Measurements from ENCODE around the gene LPCAT1.
"Not testable (repeated sequence)": the region's sequence is repeated elsewhere in the genome, so short reads cannot be mapped to it uniquely, and the experiment has no call there.

LPCAT1 gene

DNA sequence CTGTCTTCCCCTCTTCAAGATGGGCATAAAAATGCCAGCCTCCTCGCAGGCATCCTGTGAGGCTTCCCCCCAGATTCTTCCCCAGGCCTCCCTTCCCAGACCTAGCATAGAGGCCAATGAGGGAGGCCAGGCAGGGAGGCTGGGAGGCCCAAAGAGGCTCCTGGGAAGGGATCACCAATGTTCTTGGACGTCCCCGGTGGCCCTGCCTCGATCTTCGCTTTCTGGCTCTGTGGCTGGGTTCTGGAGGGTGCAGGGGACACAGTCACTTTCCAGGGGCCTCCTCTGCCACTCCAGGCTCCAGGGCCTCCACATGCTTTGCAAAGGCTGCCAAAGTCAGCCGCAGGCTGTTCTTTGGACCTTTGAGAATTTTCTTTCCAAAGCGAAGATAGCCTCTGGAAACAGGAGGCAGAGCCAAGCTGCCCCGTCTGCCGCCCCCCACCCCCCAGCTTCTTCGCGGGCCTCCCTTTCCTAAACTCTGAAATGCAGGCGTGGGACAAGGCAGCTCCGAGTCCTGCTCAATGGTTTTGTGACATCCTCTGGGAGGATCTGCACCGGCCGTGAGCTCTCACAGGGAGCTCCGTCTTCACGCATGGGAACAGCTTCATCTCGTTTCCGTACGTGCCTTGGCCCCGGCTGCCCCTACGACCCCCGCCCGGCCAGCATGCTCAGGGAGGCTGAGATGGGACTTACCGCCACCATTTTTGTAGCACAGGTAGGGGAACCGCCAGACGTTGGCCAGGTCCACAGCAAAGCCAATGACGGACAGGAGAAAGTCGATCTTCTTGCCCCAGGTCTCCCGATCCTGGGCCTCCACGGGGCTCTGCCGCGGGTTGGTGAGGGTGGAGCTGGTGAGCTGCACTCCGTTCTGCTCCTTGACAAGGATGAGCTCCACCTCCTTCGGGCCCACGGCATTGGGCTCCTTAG lies 81.3 kb downstream of the LPCAT1 start:
- DNase-seq (ENCODE audit: low read depth) = no peak

DNA sequence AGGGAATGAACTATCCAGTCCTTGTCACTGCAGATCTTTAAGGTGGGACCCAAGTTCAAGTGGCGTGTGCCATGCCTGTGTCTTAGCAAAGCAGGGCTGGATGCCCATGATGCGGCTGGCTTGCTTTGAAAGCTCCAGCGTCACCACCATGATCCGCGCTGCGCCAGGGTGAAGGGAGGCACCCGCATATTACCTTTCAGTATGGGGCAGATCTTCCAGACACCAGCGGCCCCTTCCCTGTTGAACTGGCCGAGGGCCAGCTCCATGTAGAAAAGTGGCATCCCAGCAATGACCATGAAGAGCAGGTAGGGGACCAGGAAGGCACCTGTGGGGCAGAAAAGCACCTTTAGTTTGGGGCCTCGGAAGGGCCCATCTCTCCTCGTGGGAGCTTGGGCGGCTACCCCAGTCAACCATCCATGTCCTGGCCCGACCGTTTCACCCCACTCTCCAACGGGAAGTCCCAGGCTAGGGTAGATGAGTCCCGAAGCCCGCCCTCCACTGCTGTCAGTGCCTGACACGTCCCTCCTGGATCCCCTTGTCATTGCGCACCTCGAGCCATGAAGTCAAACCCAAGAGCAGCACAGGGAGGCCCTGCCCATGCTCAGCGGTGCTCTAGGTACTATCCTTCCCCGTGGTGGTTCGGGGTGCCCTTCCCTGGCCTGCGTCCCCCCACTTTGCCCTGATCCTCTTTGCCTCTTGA lies 82.4 kb downstream of the LPCAT1 start:
- DNase-seq (ENCODE audit: low read depth) = no peak

DNA sequence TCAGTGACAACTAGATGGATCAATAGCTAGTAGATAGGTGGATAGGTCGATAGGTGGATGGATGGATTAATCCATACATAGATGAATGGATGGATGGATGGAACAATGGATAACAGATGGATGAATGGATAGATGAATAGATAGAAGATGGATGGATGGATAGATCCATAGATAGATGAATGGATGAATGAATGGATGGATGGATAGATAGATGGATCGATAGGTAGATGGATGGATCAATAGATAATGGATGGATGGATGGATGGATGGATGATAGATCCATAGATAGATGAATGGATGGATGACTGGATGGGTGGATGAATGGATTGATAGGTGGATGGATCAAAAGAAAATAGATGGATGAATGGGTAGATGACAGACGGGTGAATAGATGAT lies 83.7 kb downstream of the LPCAT1 start:
- DNase-seq (ENCODE audit: low read depth) = no peak

DNA sequence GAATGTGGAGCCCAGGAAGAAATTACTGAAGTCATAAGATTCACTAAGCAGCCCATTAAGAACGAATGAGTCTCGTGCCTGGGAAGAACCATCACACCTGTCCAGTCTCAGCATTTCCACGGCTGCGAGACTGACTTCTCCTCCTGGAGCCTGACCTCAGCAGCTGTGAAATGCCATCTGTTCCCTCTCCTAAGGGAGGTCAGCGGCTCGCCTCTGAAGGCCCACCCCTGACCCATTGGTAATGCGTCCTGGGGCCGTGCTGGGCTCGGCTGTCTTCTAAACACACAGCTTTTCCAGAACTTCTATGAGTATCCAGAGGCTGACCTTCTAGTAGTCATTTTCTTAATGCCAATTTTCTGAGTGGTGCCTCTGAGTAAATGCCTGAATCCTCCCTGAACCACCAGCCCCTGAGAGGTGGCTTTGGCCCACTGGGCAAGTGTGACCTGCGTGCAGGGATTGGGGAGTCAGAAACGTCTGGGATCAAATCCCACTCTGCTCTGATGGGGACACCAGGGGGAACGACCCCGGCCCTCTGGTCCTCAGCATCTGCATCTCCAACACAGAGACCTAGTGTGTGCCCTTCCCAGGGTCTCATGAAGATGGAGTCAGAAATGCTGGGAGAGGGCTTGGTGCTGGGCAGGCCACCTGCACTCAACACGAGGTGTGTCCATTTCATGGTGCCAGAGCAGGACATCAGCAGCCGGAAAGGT lies 84.2 kb downstream of the LPCAT1 start:
- DNase-seq (ENCODE audit: low read depth) = no peak

DNA sequence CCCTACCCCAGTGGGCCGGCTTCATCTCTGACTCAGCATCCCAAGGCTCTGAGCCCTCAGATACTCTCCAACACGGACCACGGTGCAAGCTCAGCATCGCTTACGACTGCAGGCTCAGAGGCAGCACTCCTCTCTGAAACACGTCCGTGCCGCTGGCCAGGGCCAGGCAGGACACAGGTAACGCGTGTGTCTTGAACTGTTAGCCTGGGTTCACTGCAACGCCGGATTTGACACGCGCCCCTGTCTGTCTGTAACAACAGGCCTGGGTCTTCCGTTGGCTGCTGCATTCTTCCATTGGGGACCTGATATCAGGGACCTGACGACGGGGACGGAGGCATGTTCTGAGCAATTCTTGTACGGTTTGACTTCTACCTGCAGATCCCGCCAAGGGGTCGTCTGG lies 84.9 kb downstream of the LPCAT1 start:
- no peak for DNase-seq (ENCODE audit: low read depth)

DNA sequence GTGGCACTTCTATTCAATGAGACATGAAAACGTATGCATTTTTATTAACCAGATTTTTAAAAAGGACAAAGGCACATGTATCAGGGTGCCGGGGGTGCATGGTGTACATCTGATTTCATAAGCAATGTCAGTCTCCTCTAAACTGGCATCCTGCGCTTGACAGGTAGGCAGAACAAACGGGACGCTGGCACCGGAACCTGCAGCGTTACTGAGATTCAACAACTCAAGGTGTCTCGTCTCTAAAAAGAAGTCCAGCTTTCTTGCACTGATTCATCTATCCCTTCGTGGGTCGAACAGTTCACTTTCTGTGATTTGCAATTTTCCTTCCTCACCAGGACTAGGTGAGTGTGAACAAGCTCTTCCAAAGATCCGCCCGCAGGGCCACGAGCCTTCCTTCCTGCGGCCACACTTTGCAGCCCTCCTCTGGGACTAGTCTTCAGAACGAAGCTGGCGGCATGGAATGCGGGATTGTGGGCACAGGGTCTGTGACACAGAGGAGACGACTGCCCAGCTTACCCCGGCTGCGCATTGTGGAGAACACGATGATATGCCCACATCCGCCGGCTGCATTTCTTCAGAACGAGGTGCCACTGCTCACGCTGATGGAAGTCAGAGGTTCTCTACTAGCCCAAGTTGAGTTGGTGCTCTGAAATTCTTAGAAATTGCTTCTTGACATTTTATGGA lies 85.7 kb downstream of the LPCAT1 start:
- no peak for DNase-seq (ENCODE audit: low read depth)

DNA sequence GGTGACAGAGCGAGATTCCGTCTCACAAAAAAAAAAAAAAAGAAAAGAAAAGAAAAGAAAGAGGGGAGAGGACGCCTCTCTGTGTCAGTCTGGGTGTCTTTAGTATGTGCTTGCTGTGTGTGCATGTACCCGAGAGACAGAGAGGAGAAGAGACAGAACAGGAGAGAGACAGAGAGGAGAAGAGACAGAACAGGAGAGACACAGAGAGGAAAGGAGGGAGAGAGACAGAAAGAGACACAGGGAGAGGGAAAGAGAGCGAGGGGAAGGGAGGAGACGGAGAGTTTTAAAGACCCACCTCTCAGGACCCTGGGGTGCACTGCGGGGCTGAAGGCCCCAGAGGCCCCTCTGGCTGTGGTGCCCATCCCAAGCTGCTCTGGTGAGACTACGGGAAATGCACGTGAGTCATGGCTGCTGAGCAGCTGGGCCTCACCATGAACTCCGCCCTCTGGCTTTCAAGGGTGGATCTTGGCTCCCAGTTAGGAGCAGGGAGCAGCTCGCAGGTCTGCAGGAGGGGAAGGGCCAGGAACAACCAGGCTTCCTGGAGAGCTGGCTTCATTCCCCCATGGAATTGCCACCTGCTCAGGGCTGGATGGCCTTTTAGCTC lies 86.4 kb downstream of the LPCAT1 start:
- DNase-seq (ENCODE audit: low read depth) = no peak

DNA sequence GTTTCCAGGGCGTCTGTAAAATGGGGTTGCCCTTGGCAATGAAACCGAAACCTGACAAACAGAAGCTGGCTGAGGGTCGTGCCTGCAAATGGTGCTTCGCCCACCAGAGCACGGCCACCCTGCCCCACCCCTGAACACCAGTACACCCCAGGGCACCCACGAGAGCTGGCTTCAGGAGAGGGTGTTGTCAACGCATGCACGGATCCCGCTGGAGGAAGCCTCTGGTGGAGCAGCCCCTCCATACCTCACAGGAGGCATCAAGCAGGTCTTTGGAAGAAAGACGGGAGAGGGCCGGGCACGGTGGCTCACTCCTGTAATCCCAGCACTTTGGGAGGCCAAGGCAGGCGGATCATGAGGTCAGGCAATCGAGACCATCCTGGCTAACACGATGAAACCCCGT lies 87.1 kb downstream of the LPCAT1 start:
- DNase-seq (ENCODE audit: low read depth) = no peak

DNA sequence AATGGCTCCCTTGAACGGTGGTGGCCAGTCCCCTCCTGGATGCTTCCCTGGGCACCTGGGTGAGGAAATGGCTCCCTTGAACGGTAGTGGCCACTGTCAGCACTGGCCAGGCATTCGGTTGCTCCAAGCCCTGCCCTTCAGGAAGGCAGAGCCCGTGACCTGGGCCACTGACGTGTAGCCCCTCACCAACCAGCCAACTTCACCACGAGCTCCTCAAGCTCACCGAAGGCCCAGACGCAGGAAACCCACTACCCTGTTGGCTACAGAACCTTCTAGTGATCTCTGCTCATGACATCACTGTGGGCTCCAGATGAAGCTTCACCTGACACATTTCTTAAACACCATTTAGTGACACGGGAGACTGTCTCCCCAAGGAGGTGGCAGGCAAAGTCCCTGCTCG lies 87.7 kb downstream of the LPCAT1 start:
- DNase-seq (ENCODE audit: low read depth) = no peak

DNA sequence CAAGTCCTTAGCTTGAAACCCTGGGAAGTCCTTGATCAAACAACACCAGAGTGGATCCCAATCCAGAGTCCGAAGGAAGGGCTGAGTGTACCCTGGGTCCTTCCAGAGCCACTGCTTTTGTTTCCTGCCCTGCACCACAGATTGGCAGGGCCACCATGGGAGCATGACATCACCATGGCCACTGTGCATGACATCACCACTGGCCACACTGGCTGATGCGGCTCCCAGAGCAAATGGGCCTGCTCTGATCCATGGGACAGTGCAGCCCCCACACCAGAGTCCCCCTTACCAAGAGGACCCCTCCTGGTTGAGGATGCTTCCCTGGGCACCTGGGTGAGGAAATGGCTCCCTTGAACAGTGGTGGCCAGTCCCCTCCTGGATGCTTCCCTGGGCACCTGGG lies 88.4 kb downstream of the LPCAT1 start:
- no peak for DNase-seq (ENCODE audit: low read depth)

DNA sequence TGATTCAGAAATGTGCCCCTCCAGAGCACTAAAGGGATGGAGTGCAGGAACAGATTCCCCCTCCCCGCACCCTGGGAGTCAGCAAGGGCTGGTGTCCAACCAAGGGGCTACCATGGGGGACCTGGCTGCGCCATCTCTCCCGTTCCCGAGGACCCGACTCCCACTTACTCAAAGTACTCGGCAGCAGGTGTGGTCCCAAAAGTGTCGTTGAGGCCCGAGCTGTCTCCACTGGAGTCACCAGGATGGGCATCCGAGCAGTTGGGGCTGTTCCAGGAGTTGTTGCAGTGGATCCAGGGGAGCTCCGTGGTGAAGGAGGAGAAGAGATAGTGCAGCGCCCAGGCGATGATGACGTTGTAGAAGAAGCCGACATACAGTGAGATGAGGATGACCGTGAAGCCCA lies 91.5 kb downstream of the LPCAT1 start:
- DNase-seq (ENCODE audit: low read depth) = no peak

DNA sequence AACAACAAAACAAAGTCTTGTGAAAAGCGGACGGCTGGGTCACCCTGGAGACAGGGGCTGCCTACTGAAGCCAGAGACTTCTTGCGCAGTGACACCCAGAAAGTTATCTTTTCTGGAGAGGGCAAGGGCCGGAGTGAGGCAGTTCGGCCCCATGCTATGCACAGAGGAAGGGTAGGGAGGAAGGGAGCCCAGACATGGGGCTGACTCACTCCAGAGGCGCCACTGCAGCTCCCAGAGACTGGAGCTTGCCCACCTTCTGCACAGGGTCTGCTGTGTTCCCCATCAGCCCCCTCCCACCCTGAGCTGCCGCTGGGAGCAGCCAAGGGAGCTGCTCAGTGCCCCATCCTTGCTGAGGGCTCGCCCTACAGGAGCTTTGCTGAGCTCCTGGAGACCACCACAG lies 91.9 kb downstream of the LPCAT1 start:
- no peak for DNase-seq (ENCODE audit: low read depth)

DNA sequence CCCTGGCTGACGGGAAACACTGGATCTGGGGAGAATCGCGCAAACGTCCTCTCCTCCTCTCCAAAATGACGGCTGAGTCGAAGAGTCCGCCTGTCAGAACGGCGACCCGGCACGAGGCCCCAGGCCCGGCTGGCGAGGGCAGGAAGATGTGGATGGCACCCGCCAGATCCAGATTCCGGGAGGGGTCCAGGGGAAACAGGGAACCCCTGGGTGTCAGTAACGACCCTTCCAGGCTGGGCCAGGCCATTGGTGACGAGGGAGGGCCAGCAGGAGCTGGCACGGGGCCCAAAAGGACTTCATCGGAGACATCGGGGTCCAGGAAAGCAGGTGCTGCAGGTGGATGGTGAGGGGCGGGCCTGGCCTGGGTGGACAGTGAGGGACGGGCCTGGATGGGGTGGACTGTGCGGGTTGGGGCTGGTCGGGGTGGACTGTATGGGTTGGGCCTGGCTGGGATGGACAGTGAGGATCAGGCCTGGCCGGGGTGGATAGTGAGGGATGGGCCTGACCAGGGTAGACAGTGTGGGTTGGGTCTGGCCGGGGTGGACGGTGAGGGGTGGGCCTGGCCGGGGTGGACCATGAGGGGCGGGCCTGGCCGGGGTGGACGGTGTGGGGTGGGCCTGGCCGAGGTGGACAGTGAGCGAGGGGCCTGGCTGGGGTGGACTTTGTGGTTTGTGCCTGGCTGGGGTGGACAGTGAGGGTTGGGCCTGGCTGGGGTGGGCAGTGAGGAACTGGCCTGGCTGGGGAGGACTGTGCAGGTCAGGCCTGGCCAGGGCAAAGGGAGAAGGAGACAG lies 92.5 kb downstream of the LPCAT1 start:
- DNase-seq (ENCODE audit: low read depth) = no peak

DNA sequence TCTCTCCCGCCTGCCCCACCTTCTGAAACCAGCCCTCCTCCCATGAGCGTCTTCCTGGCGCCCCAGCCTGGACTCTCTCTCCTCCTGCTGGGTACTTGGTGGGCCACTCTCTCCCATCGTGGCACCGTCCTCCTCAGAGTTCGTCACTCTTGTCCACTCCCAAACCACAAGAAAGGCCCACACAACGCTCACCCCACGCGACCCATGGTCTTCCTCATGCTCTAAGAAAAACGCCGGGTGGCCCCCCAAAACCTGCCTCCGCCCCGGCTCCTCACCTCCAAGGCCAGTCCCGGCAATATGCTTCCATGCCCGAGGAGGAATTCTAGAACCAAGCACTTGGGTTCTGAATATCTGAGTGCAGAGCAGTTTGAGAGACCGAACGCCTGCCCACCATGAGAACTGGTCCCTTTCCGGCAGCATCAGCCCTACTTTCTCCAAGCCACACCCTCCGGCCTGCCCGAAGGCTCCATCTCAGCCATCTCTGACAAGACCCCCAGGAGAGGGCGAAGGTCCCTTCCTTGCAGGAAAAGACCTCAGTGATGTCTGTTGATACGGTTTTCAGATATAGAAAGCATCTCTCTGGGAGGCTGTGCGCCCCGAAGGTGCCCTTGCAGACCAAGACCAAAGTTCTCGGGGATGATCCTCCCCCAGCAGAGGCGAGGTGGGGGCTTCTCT lies 93.5 kb downstream of the LPCAT1 start:
- no peak for DNase-seq (ENCODE audit: low read depth)

DNA sequence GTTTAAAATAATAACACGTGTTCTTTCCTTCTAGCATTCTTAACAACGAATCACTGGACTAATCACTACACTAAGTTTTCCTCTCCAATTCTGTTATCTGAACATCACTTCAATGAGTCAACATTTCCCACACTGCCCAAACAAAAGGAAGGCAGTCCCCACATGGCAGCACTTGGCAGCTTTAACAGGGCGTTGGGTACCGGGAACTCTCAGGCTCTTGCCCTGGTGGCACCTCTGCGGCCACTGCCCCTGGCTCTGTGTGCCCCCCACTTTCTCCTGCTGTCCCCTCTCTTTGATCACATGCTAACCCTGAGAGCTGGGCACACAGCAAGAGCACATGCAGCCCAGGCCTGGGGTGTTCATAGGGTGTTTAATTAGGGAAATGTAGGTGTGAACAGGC lies 94.3 kb downstream of the LPCAT1 start:
- no peak for DNase-seq (ENCODE audit: low read depth)

DNA sequence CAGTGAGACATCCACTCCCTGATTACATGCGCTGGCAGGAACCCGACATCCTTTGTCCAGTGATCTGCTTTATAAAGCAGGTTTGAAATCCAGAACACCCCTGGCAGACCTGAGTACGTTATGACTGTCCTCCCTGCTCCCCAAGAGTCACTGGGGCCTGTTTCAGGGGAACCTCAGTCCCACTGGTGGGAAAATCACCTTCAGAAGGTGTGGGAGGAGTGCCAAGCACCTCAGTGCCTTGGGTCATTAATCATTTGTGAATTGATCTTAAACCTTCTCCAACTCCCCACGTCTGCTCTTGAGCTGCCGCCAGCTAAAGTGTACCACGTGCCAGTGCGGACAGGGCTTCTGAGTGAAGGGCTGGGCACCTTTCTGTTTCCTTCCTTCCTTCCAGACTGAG lies 94.7 kb downstream of the LPCAT1 start:
- DNase-seq (ENCODE audit: low read depth) = no peak

DNA sequence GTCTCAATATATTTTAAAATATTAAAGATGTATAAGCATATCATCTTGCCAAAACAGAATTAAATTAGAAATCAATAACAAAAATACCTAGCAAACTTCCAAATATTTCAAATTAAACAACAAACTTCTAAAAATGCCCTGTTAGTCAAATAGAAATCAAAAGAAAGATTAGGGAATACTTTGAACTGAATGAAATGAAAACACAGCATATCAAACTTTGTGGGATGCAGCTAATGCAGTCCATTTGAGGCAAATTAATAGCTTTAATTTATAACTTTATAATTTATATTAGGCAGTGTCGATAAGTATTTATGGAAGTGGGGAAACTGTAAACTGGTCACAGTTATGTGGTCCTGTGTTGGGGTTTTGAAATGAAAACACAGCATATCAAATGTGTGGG lies 95.7 kb downstream of the LPCAT1 start:
- DNase-seq (ENCODE audit: low read depth) = no peak

DNA sequence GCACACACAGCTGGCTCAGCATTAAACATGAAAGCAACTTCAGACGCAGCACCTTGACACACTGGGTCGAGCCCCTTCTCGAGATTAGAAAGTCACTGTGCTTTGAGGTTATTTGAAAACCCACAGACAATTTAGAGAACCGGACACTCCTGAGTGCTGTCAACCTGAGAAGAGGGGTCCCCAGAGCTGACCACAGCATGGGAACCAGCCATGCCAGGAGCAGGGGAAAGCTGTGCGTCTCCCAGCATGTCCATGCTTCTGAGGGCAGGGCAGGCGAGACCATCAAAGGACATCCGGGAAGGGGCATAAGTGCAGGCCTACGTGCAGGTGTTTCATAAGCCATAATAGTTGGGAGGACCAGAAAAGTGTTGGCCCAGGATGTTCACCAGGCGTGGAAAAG lies 99.0 kb downstream of the LPCAT1 start:
- no peak for DNase-seq (ENCODE audit: low read depth)

DNA sequence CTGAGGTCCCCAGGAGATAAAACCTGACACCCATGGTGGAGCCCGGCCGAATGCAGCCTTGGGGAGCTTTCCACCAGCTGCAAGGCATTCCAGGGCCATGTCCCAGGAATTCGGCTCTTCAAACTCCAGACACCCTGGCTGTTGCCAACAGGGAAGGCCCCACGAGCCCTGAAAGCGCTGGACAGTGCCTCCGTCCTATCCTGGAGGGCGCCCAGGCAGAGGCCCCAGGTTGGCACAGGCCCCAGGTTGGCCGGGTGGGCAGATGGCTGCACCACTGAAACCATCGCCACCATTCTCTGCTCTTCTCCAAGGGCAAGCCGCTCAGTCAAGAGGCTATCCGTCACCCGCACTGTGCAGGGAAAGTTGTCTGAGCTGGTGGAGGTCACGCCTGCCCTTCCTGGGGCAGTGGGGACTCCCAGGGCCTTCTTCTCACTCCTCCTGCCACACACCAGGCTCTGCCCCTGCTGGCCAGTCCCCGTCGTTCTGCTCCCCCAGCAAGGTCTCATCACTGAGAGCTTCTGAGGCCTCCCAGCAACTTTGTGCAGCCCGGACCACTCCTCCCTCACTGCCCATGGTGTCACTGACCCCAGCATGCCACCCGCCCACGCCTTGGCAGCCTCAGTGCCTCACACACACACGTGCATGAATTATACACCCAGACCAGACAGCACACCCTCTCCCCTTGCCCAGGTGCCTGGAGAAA lies 99.7 kb downstream of the LPCAT1 start:
- DNase-seq (ENCODE audit: low read depth) = no peak

DNA sequence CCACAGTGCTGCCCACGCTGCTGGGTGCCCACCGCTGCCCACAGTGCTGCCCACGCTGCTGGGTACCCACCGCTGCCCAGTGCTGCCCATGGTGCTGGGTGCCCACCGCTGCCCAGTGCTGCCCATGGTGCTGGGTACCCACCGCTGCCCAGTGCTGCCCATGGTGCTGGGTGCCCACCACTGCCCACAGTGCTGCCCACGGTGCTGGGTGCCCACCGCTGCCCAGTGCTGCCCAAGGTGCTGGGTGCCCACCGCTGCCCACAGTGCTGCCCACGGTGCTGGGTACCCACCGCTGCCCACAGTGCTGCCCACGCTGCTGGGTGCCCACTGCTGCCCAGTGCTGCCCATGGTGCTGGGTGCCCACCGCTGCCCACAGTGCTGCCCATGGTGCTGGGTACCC lies 101.2 kb downstream of the LPCAT1 start:
- DNase-seq (ENCODE audit: low read depth) = not testable (repeated sequence)

Measured in stimulated activated CD8-positive, alpha-beta memory T cell treated with anti-CD3 and anti-CD28 coated beads, Interleukin-4, amount 100 ng/mL, for 24 hours (primary cell).